ENCODE measurements around the gene SHB. TPM values are rescaled to one million over a fixed set of nuclear protein-coding genes. Genes with fewer than 3 reads are reported as not detected.

The SHB gene
- total RNA-seq, 4 donors from 2014 or later: 9.7 to 17.5 (median 14.2) TPM

GRCh38 chr9:37946971-37947370, 122.1 kb downstream of the SHB start:
- 80 to 100% methylated on average over 2 to 4 of the region's 7 CpGs for WGBS, 2 donors (ENCODE audit: low coverage in 1 of 2)
- H3K4me3 ChIP-seq: no peak overlapping the region
- H3K27ac ChIP-seq: no peak overlapping the region
- H3K27me3 ChIP-seq: no peaks in the 10 kb centered on the region
- H3K36me3 ChIP-seq: peaks cover 0 to 71% of the 10 kb centered on the region in 2 donors
- ATAC-seq: no peak
- TF ChIP-seq CTCF (IDR thresholded peaks at IDR 0.05) (no peak), EP300 (IDR thresholded peaks at IDR 0.05) (no peak), POLR2AphosphoS5 (IDR thresholded peaks at IDR 0.05) (no peak), POLR2A (IDR thresholded peaks at IDR 0.05) (no peak)
- no peaks in the 10 kb centered on the region for H3K9me3 ChIP-seq
- peaks cover 6 to 28% (median 20%) of the 10 kb centered on the region in 3 donors for H3K4me1 ChIP-seq

- Histone ChIP-seq H3K36me3 (peaks cover 0 to 61% of the 10 kb centered on the region in 2 donors), H3K27me3 (no peaks in the 10 kb centered on the region), H3K4me3 (no peak overlapping the region), H3K4me1 (peaks cover 6 to 28% (median 20%) of the 10 kb centered on the region in 3 donors), H3K9me3 (no peaks in the 10 kb centered on the region), H3K27ac (no peak overlapping the region)
- TF ChIP-seq CTCF (IDR thresholded peaks at IDR 0.05) (no peak), POLR2AphosphoS5 (IDR thresholded peaks at IDR 0.05) (no peak), POLR2A (IDR thresholded peaks at IDR 0.05) (no peak), EP300 (IDR thresholded peaks at IDR 0.05) (no peak)
- ATAC-seq: no peak
- 100% methylated on average over 1 of the region's 8 CpGs; no CpG with 5 or more reads in 1 of the 2 donors for WGBS, 2 donors (ENCODE audit: low coverage in 1 of 2)
These were observed 123.0 kb downstream of the SHB start for GRCh38 chr9:37946041-37946440.

DNA sequence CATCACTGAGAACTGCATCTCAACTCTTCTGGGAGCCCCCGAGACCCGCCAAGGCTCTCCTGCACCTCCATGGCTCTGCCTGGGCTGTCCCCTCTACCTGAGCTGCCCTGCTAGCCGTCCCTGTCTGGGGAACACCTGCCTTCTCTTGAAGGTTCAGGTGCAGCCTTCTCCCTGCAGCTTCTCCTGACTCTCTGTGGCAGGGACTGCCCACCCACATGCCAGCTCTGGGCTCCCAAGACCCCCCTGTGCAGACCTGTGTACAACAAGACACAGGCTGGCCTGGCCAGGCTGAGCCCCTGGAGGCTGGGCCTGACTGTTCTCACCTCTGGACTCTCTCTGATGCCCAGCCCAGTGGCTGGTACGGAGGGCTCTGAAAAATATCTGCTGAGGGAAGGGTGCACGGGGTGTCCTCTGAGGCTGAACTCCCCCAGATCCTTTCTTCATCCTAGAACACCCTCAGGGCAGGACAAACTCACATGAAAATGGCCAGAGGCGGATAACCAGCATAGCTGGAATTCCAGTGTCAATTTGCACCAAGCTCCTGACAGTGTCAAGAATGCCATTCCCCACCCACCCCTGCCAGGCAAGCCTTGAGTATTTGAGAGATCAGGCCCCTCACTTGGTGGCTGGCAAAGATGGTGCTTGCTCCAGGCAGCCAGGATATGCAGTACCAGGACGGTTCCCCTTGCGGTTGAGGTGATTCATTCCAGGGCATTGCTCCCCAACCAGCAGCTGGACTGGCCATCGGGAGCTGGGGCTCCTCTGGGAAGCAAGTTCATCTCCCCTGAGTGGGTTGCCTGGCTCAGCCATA, 124.2 kb downstream of the SHB start:
- TF ChIP-seq POLR2AphosphoS5 (IDR thresholded peaks at IDR 0.05) (no peak), EP300 (IDR thresholded peaks at IDR 0.05) (no peak), CTCF (IDR thresholded peaks at IDR 0.05) (no peak), POLR2A (IDR thresholded peaks at IDR 0.05) (no peak)
- H3K4me1 ChIP-seq: peaks cover 6 to 28% (median 20%) of the 10 kb centered on the region in 3 donors
- no peak overlapping the region for H3K4me3 ChIP-seq
- no peak overlapping the region for H3K27ac ChIP-seq
- WGBS, 2 donors (ENCODE audit: low coverage in 1 of 2): no CpG with 5 or more reads among the region's 9 CpGs
- peaks cover 0 to 53% of the 10 kb centered on the region in 2 donors for H3K36me3 ChIP-seq
- ATAC-seq: no peak
- H3K9me3 ChIP-seq: no peaks in the 10 kb centered on the region
- no peaks in the 10 kb centered on the region for H3K27me3 ChIP-seq

DNA sequence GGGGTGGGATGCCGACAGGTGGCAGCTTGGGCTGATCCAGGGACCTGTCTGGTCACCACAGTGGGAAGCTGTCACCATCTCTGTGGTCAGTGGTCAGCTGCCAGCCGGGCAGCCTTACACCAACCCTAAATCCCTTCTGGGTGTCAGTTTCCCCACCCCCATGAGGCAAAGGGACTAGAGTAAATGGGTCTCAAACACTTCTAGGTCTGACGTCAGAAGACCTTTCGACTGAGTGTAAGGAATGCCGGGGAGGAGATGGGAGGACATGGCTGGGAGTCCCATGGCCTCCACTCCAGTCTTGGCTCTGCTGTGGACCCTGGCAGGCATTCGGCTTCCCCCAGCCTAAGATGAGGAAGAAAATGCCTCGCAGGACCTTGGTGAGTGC, 124.8 kb downstream of the SHB start:
- H3K4me3 ChIP-seq: no peak overlapping the region
- H3K27ac ChIP-seq: peak overlapping the region in 3 of 4 donors; percentile 25 to 59 (median 27)
- no peaks in the 10 kb centered on the region for H3K27me3 ChIP-seq
- no peak for TF ChIP-seq CTCF (IDR thresholded peaks at IDR 0.05)
- TF ChIP-seq POLR2A (IDR thresholded peaks at IDR 0.05): no peak
- TF ChIP-seq EP300 (IDR thresholded peaks at IDR 0.05): no peak
- no peak for TF ChIP-seq POLR2AphosphoS5 (IDR thresholded peaks at IDR 0.05)
- WGBS, 2 donors (ENCODE audit: low coverage in 1 of 2): 100% methylated on average over 1 of the region's 7 CpGs; no CpG with 5 or more reads in 1 of the 2 donors
- H3K9me3 ChIP-seq: no peaks in the 10 kb centered on the region
- H3K36me3 ChIP-seq: peaks cover 0 to 47% of the 10 kb centered on the region in 2 donors
- ATAC-seq: no peak
- H3K4me1 ChIP-seq: peaks cover 6 to 31% (median 20%) of the 10 kb centered on the region in 3 donors
